22Rv1 (cell line): ENCODE results near the gene NUMA1.

Experiments used
- CTCF ChIP-seq: fragments of 450-650 bp; IDR thresholded peaks from 2 replicates; pipeline ENCODE4 v1.5.1; 2017; ENCODE audit warnings: mild to moderate bottlenecking
- ZFX ChIP-seq: fragments of 450-650 bp; IDR thresholded peaks from 2 replicates; pipeline ENCODE4 v1.6.1; 2017; ENCODE audit warnings: antibody characterized with exemption, borderline replicate concordance

DNA sequence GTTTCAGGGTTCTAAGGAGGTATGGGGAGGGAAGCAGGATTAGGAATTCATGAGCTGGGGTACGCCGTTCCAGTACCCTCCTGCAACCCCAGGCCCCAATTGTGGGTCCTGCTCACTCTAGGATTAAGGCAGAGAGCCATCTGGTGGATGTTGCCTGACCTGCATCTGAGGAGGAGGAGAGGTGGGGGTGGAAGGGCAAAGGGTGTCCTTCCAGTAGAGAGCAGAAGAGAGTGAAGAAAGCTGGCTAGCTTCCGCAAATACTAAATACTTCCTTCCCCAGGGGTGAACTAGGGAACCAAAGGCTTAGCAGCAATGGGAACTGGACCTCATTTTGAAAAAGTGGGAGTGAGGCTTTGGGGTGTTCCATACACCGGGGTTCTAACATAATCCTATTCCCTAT lies 10.9 kb upstream of the NUMA1 start:
- peak; percentile 87 for TF ChIP-seq CTCF
- no peak for TF ChIP-seq ZFX
